SJCRH30 (cell line): Measurements from ENCODE around the gene RAPH1. TPM values are rescaled to one million over a fixed set of nuclear protein-coding genes. Genes with fewer than 3 reads are reported as not detected.

Experiments
- DNase-seq, 2 experiments: peaks; one replicate each; pipeline ENCODE4 v3.0.0-alpha.2; 2015 to 2020
- H3K27ac ChIP-seq: fragments of 250-450 bp; sonication (Bioruptor Pico); 2 replicates; pipeline ENCODE4 v1.5.1; 2020; ENCODE audit warnings: mild to moderate bottlenecking, moderate library complexity
- H3K27me3 ChIP-seq: fragments of 250-450 bp; sonication (Bioruptor Pico); 2 replicates; pipeline ENCODE4 v1.5.1; 2020; ENCODE audit warnings: mild to moderate bottlenecking, moderate library complexity
- H3K36me3 ChIP-seq: fragments of 250-450 bp; sonication (Bioruptor Pico); 2 replicates; pipeline ENCODE4 v1.5.1; 2020; ENCODE audit warnings: mild to moderate bottlenecking, moderate library complexity
- H3K4me1 ChIP-seq: fragments of 250-450 bp; sonication (Bioruptor Pico); 2 replicates; pipeline ENCODE4 v1.5.1; 2020; ENCODE audit warnings: mild to moderate bottlenecking, moderate library complexity
- H3K4me3 ChIP-seq: fragments of 250-450 bp; sonication (Bioruptor Pico); 2 replicates; pipeline ENCODE4 v1.5.1; 2020; ENCODE audit warnings: mild to moderate bottlenecking, moderate library complexity
- H3K9me3 ChIP-seq: fragments of 250-450 bp; sonication (Bioruptor Pico); replicated peaks from 2 replicates; pipeline ENCODE4 v1.5.1; 2020; ENCODE audit warnings: mild to moderate bottlenecking, moderate library complexity
- total RNA-seq: library from RNA; depleted of rRNA; stranded (reverse); fragments of >200 nt; shearing (Covaris generic); gene quantifications from 2 replicates; pipeline ENCODE4 v1.2.3, GENCODE V29; 2014

RAPH1 gene
- total RNA-seq, 1 experiment from 2014 or later, result 25.7 TPM

DNA sequence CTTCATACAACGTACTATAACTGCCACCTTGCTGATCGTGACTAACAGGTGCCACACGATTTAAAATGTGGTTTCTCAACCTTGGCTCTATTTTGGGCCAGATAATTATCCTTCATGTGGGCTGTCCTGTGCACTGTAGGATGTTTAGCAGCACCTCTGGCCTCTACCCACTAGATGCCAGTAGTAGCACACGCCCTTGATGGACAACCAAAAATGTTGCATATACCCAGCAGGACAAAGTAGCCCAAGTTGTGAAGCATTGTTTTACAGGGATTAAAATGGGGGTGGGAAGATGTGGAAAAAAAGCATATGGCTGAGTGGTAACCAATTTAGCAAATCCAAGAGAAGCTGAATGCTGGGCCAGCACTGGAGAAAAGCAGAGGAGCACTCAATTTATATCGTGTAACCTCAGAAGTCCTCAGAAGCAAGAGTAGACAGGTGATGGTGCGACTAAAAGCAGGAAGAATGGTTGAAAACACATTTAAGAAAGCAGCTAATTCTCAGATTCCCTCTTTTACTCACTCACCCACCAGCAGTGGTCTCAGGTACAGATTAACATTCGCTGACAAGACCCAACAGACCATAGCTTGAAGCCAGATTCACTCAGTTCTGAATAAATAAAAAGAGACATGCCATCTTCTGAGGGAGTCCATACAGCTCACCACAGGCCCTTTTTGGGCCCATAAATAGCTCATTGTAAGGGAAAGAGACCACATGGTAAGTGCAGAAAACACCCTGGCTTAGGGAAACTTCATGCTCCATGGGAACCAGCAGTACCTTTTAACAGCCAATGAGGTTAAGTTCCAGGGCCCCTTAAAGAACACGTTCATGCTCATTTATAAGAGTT, 50.6 kb downstream of the RAPH1 start:
- DNase-seq, result peak; percentile 24 to 56
- Histone ChIP-seq H3K27me3 (no peaks in the 10 kb centered on the region), H3K9me3 (no peaks in the 10 kb centered on the region), H3K36me3 (peaks cover 36% of the 10 kb centered on the region), H3K4me3 (no peak overlapping the region), H3K4me1 (peaks cover 4% of the 10 kb centered on the region; the same call in 1 of the 2 replicates), H3K27ac (peak overlapping the region; percentile 15; the same call in 1 of the 2 replicates)

DNA sequence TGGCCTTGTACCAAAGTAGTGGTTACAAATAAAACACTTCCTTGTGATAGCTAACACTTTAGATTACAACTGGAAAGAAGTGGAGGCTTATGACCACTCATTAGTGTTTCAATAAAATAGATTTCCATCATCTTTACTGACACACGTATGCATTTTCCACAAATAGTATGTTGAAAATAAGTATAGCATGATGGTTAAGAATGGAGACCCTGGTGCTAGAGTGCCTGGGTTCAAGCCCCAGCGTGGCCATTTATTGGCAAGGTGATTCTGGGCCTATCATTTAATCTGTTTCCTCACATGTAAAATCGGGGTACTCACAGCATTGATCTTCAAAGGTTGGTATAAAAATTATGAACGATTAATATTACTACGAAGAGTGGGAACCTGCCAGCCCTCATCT, 54.5 kb downstream of the RAPH1 start:
- peaks cover 4% of the 10 kb centered on the region; the same call in 1 of the 2 replicates for H3K4me1 ChIP-seq
- H3K36me3 ChIP-seq, result peaks cover 30% of the 10 kb centered on the region
- H3K27me3 ChIP-seq, result no peaks in the 10 kb centered on the region
- H3K9me3 ChIP-seq, result no peaks in the 10 kb centered on the region
- no peak overlapping the region for H3K27ac ChIP-seq
- no peak overlapping the region for H3K4me3 ChIP-seq
- DNase-seq, result no peak

DNA sequence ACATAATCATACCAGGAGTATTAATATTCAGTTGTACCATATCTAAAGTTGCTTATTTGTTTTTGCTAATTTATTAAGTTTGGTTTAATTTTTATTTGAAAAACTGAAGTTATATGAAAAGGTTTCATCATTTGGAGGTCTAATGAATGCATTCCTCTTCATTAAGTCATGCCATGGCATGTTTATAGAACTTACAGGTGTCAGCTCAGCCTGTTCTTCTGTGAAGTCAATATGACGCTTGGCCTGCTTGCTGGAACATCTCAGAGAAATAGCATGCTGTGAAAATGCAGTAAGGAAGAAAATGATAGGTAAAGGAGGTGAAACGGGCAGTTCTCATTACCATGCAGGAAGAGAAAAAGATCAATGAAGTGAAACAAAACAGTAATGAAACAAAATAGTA, 58.2 kb downstream of the RAPH1 start:
- no peak overlapping the region for H3K4me3 ChIP-seq
- no peaks in the 10 kb centered on the region for H3K27me3 ChIP-seq
- H3K4me1 ChIP-seq, result no peaks in the 10 kb centered on the region
- DNase-seq, result no peak
- H3K9me3 ChIP-seq, result no peaks in the 10 kb centered on the region
- no peak overlapping the region for H3K27ac ChIP-seq
- H3K36me3 ChIP-seq, result peaks cover 21% of the 10 kb centered on the region

DNA sequence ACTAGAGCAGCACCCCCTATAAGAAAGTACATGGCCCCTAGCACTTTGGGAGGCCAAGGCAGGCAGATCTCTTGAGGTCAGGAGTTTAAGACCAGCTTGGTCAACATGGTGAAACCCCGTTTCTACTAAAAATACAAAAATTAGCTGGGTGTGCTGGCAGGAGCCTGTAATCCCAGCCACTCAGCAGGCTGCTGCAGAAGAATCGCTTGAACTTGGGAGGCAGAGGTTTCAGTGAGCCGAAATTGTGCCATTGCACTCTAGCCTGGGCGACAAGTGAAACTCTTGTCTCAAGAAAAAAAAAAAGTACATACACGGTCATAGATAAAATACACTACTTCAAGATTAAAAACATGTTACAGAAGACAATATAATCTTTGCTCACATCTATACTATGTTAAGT, 63.8 kb downstream of the RAPH1 start:
- no peak overlapping the region for H3K4me3 ChIP-seq
- H3K4me1 ChIP-seq, result no peaks in the 10 kb centered on the region
- H3K9me3 ChIP-seq, result no peaks in the 10 kb centered on the region
- no peak for DNase-seq
- no peak overlapping the region for H3K27ac ChIP-seq
- H3K36me3 ChIP-seq, result peaks cover 22% of the 10 kb centered on the region
- H3K27me3 ChIP-seq, result no peaks in the 10 kb centered on the region

DNA sequence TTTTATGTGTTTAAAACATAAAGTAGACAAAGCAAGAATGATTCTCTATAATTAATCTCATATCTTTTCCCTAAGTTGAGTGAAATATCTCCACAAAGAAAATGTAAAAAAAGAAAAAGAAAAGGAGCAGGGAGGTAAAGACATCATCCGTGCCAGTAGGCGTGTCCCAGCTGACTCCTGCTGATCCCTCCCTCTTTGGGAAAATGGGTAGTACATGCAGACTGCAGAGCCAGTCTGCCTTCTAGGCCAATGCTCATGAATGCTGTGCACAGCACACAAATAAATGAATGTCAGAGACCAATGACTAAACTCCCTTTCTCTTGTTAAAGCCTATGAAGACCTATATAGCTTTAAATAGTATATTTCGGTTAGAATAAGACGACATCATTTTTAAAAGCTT, 64.7 kb downstream of the RAPH1 start:
- H3K36me3 ChIP-seq, result peaks cover 19% of the 10 kb centered on the region
- no peaks in the 10 kb centered on the region for H3K9me3 ChIP-seq
- H3K4me3 ChIP-seq, result no peak overlapping the region
- no peaks in the 10 kb centered on the region for H3K4me1 ChIP-seq
- no peak for DNase-seq
- H3K27ac ChIP-seq, result no peak overlapping the region
- no peaks in the 10 kb centered on the region for H3K27me3 ChIP-seq

DNA sequence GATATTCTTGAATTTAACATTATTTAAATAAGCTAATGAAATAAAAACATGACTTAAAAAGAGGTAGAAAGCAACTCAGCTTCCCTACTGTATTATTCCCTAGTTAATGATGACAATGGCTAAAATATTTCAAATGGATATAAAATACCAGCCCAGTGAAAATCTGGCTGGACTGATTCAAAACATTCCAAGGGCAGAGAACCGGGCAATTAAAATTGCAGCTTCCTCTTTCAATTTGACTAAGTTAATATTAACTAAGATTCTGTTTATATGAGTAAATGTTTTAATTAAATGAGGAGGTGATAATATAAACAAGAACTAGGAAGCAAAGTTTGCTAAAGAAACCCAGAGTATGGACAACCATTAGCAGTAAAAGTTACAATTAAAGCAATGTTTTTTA, 65.6 kb downstream of the RAPH1 start:
- no peaks in the 10 kb centered on the region for H3K4me1 ChIP-seq
- H3K9me3 ChIP-seq, result no peaks in the 10 kb centered on the region
- H3K27ac ChIP-seq, result no peak overlapping the region
- no peak overlapping the region for H3K4me3 ChIP-seq
- no peak for DNase-seq
- H3K27me3 ChIP-seq, result no peaks in the 10 kb centered on the region
- H3K36me3 ChIP-seq, result peaks cover 19% of the 10 kb centered on the region

DNA sequence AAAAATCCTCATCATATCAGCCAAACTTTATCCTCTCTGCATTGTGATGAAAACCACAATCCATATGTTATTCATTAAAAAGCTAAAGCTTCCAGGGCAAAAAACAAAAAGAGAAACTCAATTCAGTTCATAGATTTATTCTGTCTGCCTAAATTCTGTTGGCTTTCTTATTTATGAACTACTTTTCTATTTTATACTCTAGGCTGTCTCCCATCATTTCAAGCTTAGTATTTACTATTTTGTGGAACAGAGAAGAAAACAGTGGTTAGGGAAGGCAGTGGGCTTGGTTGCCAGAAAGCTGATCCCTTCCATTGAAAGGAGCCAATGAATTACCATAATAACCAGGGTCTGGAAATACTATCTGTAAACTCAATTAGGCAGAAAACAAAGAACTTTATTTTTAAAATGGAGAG, 71.8 kb downstream of the RAPH1 start:
- H3K36me3 ChIP-seq, result peaks cover 40% of the 10 kb centered on the region
- no peaks in the 10 kb centered on the region for H3K9me3 ChIP-seq
- H3K27me3 ChIP-seq, result no peaks in the 10 kb centered on the region
- no peaks in the 10 kb centered on the region for H3K4me1 ChIP-seq
- H3K27ac ChIP-seq, result no peak overlapping the region
- DNase-seq, result peak in 1 of 2 experiments; percentile 18
- H3K4me3 ChIP-seq, result no peak overlapping the region

DNA sequence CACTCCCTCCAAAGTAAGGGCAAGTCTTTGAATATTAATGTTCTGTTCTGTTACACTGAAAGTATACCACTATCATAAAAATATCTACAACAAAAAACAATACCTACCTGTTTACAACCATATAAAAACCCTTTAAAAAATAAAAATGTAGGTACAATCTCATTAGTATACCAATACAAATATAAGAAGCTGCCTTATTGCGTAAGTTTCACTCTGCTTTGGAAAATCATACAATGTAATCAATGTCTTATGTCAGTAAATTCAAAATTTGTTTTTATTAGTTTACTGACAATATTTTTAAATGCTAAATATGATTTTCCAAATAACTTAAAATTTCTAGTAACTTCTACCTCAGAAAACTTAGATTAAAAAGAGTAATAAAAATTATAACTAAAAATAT, 72.8 kb downstream of the RAPH1 start:
- Histone ChIP-seq H3K27ac (no peak overlapping the region), H3K9me3 (no peaks in the 10 kb centered on the region), H3K36me3 (peaks cover 44% of the 10 kb centered on the region), H3K4me3 (no peak overlapping the region), H3K27me3 (no peaks in the 10 kb centered on the region), H3K4me1 (no peaks in the 10 kb centered on the region)
- no peak for DNase-seq

DNA sequence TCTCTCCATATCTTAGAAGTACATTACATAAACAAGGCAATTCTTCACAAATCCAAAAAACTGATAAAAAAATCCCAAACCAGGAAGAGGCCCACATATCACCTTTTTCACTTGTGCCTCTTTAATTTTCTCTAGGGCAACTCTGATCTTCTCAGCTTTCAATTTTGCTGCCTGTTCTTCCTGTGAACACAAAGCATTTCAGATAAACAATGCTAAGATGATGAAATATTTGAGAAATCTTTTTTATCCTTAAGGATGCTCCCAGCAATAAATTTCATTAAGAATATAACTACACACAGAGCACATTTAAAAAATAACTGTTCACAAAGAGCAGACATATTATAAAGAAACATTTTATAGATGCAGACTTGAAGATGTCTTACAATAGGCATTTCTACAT, 73.4 kb downstream of the RAPH1 start:
- Histone ChIP-seq H3K9me3 (no peaks in the 10 kb centered on the region), H3K36me3 (peaks cover 46% of the 10 kb centered on the region), H3K27me3 (no peaks in the 10 kb centered on the region), H3K4me3 (no peak overlapping the region), H3K27ac (no peak overlapping the region), H3K4me1 (no peaks in the 10 kb centered on the region)
- DNase-seq, result no peak

DNA sequence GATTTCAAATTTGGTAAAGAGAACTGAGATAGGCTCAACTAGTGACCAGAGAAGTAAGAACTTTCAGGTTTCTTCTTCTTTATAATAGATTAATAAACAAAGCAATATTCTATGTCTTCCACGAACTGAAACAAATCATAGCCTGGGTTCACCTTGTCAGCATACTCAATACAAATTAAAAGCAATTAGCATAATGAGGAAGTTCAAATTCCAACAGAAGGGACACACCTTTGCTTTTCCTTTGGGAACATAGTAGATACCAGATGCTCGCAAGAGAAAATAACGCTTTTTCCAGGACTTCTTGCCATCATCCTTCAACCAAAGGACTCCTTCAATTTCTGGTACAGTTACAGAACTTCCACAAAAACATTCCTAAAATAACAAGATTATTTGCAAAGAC, 79.9 kb downstream of the RAPH1 start:
- Histone ChIP-seq H3K9me3 (no peaks in the 10 kb centered on the region), H3K27me3 (no peaks in the 10 kb centered on the region), H3K4me3 (no peak overlapping the region), H3K36me3 (peaks cover 66% of the 10 kb centered on the region), H3K27ac (no peak overlapping the region), H3K4me1 (no peaks in the 10 kb centered on the region; the same call in 1 of the 2 replicates)
- no peak for DNase-seq

DNA sequence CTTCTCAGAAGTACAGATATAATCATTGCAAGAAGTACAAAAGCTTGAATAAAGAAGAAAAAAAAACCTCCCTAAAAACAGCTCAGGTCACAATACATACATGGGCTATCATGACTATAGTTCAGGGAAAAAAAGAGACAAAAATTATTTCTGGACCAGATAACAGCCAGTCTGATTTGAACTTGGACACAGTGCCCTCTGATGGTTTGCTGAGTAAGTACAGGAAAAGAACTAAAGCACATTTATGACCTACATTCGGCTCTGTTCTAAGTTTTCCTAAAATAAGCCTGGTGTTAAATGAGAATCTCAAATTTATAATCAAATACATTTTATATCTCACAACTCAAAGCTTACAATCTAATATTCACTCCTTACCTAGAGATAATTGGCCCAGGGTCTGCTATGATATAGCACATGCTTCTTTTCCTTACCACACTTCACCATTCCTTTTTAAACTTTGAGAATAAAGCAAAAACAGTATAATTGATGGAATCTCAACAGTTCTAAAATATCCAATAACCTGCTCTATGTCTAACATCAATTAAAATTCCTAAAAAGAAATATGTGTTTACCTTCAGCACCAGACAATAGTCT, 81.1 kb downstream of the RAPH1 start:
- Histone ChIP-seq H3K4me3 (no peak overlapping the region), H3K36me3 (peaks cover 61% of the 10 kb centered on the region), H3K27ac (no peak overlapping the region), H3K4me1 (no peaks in the 10 kb centered on the region; the same call in 1 of the 2 replicates), H3K9me3 (no peaks in the 10 kb centered on the region), H3K27me3 (no peaks in the 10 kb centered on the region)
- peak; percentile 27 to 74 for DNase-seq

DNA sequence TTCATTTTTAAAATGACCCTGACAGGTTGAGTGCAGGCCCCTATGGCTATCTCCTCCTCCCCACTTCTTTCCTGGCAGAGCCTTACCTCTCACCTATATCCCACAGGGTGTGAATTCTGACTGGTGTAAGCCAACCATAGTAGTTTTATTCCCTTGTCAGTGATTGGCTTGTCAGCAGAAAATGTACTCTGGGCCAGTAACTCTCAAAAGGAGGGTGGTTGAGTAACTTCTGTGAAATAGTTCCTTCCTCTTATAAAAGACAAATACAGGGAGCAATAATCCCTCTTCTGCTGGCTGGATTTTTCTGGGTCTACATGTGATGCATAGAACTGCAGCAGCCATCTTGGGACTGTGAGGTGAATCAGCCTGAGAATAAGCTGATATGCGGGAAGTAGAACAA, 83.4 kb downstream of the RAPH1 start:
- H3K9me3 ChIP-seq, result no peaks in the 10 kb centered on the region
- DNase-seq, result no peak
- H3K4me3 ChIP-seq, result no peak overlapping the region
- no peaks in the 10 kb centered on the region; the same call in 1 of the 2 replicates for H3K4me1 ChIP-seq
- H3K27ac ChIP-seq, result no peak overlapping the region
- no peaks in the 10 kb centered on the region for H3K27me3 ChIP-seq
- peaks cover 62% of the 10 kb centered on the region for H3K36me3 ChIP-seq

DNA sequence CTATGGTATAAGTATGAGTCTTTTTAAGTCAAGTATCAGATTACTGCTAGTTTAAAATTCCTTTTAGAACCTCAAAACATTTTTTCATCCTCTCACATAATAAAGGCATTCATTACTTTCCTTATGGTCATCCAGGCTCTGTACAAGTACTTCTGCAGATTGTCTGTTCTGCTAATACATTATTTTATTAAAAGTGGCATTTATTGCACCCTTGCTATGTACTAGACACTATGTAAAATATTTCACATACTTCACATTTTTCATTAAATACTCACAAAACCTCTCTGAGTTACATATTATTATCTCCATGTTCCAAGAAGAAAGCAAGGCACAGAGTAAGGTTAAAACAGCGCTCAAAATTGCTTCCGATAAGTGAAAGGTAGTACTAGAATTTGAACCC, 84.1 kb downstream of the RAPH1 start:
- Histone ChIP-seq H3K27ac (no peak overlapping the region), H3K4me1 (no peaks in the 10 kb centered on the region; the same call in 1 of the 2 replicates), H3K4me3 (no peak overlapping the region), H3K9me3 (no peaks in the 10 kb centered on the region), H3K27me3 (no peaks in the 10 kb centered on the region), H3K36me3 (peaks cover 61% of the 10 kb centered on the region)
- no peak for DNase-seq

DNA sequence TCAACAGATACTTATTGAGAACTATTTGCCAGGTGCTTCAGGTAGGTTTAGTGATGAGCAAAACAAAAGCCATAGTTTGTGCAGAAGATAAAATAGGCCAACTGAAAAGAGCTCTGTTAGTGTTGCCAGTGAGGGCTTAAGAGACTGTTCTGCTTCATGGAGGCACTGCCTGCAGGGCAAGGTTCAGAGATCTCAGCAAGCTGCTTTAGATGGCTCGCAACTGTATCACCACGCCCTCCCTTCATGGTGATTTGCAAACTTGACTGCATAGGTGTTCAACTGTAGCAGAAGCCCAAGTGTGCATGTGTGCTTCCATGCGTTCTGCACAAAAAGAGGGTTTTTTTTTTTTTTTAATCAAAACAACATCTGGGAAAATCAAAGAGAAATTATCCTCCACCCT, 84.5 kb downstream of the RAPH1 start:
- Histone ChIP-seq H3K27me3 (no peaks in the 10 kb centered on the region), H3K27ac (no peak overlapping the region), H3K36me3 (peaks cover 65% of the 10 kb centered on the region), H3K4me1 (no peaks in the 10 kb centered on the region; the same call in 1 of the 2 replicates), H3K4me3 (no peak overlapping the region), H3K9me3 (no peaks in the 10 kb centered on the region)
- no peak for DNase-seq

DNA sequence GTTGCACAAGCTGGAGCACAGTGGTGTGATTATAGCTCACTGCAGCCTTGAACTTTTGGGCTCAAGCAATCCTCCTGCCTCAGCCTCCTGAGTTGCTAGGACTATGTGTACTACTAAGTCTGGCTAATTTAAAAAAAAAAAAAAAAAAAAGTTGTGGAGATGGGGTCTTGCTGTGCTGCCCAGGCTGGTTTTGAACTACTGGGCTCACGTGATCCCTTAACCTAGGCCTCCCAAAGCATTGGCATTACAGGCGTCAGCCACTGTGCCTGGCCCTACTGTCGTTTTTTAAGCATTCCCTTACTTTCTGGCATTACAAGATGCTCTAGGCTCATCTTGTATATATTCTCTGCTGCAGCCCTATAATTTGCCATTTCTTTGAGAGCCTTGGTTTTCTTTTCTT, 88.3 kb downstream of the RAPH1 start:
- no peak for DNase-seq
- no peak overlapping the region for H3K4me3 ChIP-seq
- H3K27me3 ChIP-seq, result no peaks in the 10 kb centered on the region
- H3K4me1 ChIP-seq, result no peaks in the 10 kb centered on the region; the same call in 1 of the 2 replicates
- no peaks in the 10 kb centered on the region for H3K9me3 ChIP-seq
- H3K27ac ChIP-seq, result no peak overlapping the region
- peaks cover 73% of the 10 kb centered on the region for H3K36me3 ChIP-seq
